ENCODE data around the gene RALGAPB.

DNA sequence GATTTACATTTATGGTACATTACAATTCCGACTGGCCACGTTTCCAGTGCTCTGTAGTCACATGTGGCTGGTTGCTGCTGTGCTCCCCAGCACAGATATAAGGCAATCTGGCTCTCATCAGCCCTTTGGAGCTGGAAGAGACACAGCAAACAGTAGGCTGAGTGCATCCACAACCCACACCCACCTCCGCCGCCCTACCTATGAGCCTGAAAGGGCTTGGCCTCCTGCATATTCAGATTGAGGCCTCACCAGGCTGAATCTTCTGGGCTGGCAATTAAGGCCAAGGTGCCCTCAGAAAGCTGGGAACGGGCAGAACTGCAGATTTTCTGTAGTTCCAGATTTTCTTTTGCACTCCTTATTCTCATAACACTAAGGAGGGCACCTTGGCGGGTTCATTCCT lies 34.8 kb upstream of the RALGAPB start:
- TF ChIP-seq CTCF (IDR thresholded peaks at IDR 0.05) (no peak), ZFX (IDR thresholded peaks at IDR 0.05; ENCODE audit: borderline replicate concordance) (no peak)

Data from 22Rv1 (cell line).